Measurements from ENCODE around the gene ZNF615.
"Not testable (repeated sequence)": the region's sequence is repeated elsewhere in the genome, so short reads cannot be mapped to it uniquely, and the experiment has no call there.

ZNF615 gene

GRCh38 chr19:52028780-52029123 is 20.7 kb upstream of the ZNF615 start:
- TF ChIP-seq ZNF70 (CRISPR knock-in tag; IDR thresholded peaks at IDR 0.05) (peak; percentile 87), SNAI2 (CRISPR knock-in tag; IDR thresholded peaks at IDR 0.05) (no peak)
- peak; percentile 62 for ATAC-seq

- peak; percentile 96 for ATAC-seq
- TF ChIP-seq TOX (CRISPR knock-in tag; IDR thresholded peaks at IDR 0.05; ENCODE audit: borderline replicate concordance) (no peak), ZNF70 (CRISPR knock-in tag; IDR thresholded peaks at IDR 0.05) (no peak), ZFP3 (CRISPR knock-in tag; IDR thresholded peaks at IDR 0.05) (peak; percentile 60), ISL1 (CRISPR knock-in tag; IDR thresholded peaks at IDR 0.05) (no peak), TSHZ2 (CRISPR knock-in tag; IDR thresholded peaks at IDR 0.05) (peak; percentile 73), RARB (CRISPR knock-in tag; IDR thresholded peaks at IDR 0.05) (no peak), GLIS3 (CRISPR knock-in tag; IDR thresholded peaks at IDR 0.05) (peak; percentile 63; the same call in 1 of the 2 replicates), CSDC2 (CRISPR knock-in tag; IDR thresholded peaks at IDR 0.05) (0 out of 2 replicates have a peak, but pooled peaks have one; percentile 70), ZNF8 (CRISPR knock-in tag; IDR thresholded peaks at IDR 0.05) (no peak), ESRRG (CRISPR knock-in tag; IDR thresholded peaks at IDR 0.05) (no peak), TCF4 (CRISPR knock-in tag; IDR thresholded peaks at IDR 0.05; ENCODE audit: borderline replicate concordance) (no peak), BACH2 (CRISPR knock-in tag; IDR thresholded peaks at IDR 0.05; ENCODE audit: borderline replicate concordance) (no peak), PATZ1 (CRISPR knock-in tag; IDR thresholded peaks at IDR 0.05; ENCODE audit: borderline replicate concordance) (no peak)
Observed at GRCh38 chr19:52028027-52028779, 20.2 kb upstream of the ZNF615 start, which contains the start of gene ZNF614. ZNF614 (minus strand) TSS chr19:52028379; CDS start chr19:52025745, 2,634 bp downstream.

GRCh38 chr19:52026255-52026990 is 18.4 kb upstream of the ZNF615 start:
- ATAC-seq, result not testable (repeated sequence)

- not testable (repeated sequence) for ATAC-seq
Observed at GRCh38 chr19:52024478-52024877, 16.5 kb upstream of the ZNF615 start.

GRCh38 chr19:52022193-52022592 is 14.2 kb upstream of the ZNF615 start:
- ATAC-seq, result no peak
- no peak for TF ChIP-seq ISL1 (CRISPR knock-in tag; IDR thresholded peaks at IDR 0.05)
- no peak for TF ChIP-seq ZNF8 (CRISPR knock-in tag; IDR thresholded peaks at IDR 0.05)
- TF ChIP-seq ZNF565 (CRISPR knock-in tag; conservative IDR thresholded peaks at IDR 0.05; ENCODE audit: low read depth), result no peak
- no peak for TF ChIP-seq TCF4 (CRISPR knock-in tag; IDR thresholded peaks at IDR 0.05; ENCODE audit: borderline replicate concordance)
- no peak for TF ChIP-seq OSR1 (CRISPR knock-in tag; IDR thresholded peaks at IDR 0.05)
- TF ChIP-seq GLIS3 (CRISPR knock-in tag; IDR thresholded peaks at IDR 0.05), result no peak
- TF ChIP-seq ZFP30 (CRISPR knock-in tag; IDR thresholded peaks at IDR 0.05), result no peak
- TF ChIP-seq ARNTL (CRISPR knock-in tag; IDR thresholded peaks at IDR 0.05; ENCODE audit: borderline replicate concordance, low read depth), result no peak
- TF ChIP-seq RARB (CRISPR knock-in tag; IDR thresholded peaks at IDR 0.05), result no peak
- TF ChIP-seq CSRNP3 (CRISPR knock-in tag; IDR thresholded peaks at IDR 0.05), result no peak
- no peak for TF ChIP-seq PATZ1 (CRISPR knock-in tag; IDR thresholded peaks at IDR 0.05; ENCODE audit: borderline replicate concordance)
- TF ChIP-seq CSDC2 (CRISPR knock-in tag; IDR thresholded peaks at IDR 0.05), result no peak
- no peak for TF ChIP-seq ZNF70 (CRISPR knock-in tag; IDR thresholded peaks at IDR 0.05)
- no peak for TF ChIP-seq ZC3H10 (CRISPR knock-in tag; IDR thresholded peaks at IDR 0.05)
- TF ChIP-seq CREB5 (CRISPR knock-in tag; IDR thresholded peaks at IDR 0.05; ENCODE audit: low read depth), result no peak
- no peak for TF ChIP-seq SNAI2 (CRISPR knock-in tag; IDR thresholded peaks at IDR 0.05)
- no peak for TF ChIP-seq TOX (CRISPR knock-in tag; IDR thresholded peaks at IDR 0.05; ENCODE audit: borderline replicate concordance)
- TF ChIP-seq POU6F1 (CRISPR knock-in tag; IDR thresholded peaks at IDR 0.05; ENCODE audit: borderline replicate concordance, low read depth), result no peak
